Parathyroid adenoma (tissue), 2 donors: Measurements from ENCODE around the gene JMJD4.
A peak's percentile ranks its signal among the peaks of the same experiment; 100 is the strongest.

Experiments
- H2AFZ ChIP-seq: fragments of 300-600 bp; sonication (generic); one replicate; pipeline ENCODE4 v1.7.0; 2017; ENCODE audit warnings: antibody characterized with exemption, mild to moderate bottlenecking
- H3K27ac ChIP-seq: fragments of 300-600 bp; sonication (generic); one replicate; pipeline ENCODE4 v1.7.0; 2017
- H3K27me3 ChIP-seq: fragments of 300-600 bp; sonication (generic); one replicate; pipeline ENCODE4 v1.7.0; 2017; ENCODE audit warnings: low read length; ENCODE audit not compliant: control insufficient read depth, insufficient read depth
- H3K36me3 ChIP-seq: fragments of 300-600 bp; sonication (generic); one replicate; pipeline ENCODE4 v1.7.0; 2017; ENCODE audit warnings: low read length; ENCODE audit not compliant: control insufficient read depth, insufficient read depth
- H3K4me1 ChIP-seq: fragments of 300-600 bp; sonication (generic); one replicate; pipeline ENCODE4 v1.7.0; 2017; ENCODE audit warnings: control low read depth
- H3K4me2 ChIP-seq: fragments of 300-600 bp; sonication (generic); one replicate; pipeline ENCODE4 v1.7.0; 2017; ENCODE audit warnings: low read length
- H3K4me3 ChIP-seq: fragments of 300-600 bp; sonication (generic); one replicate; pipeline ENCODE4 v1.7.0; 2017; ENCODE audit warnings: low read depth, low read length
- H3K79me2 ChIP-seq: fragments of 300-600 bp; sonication (generic); one replicate; pipeline ENCODE4 v1.7.0; 2017; ENCODE audit warnings: control low read depth
- H3K9ac ChIP-seq: fragments of 300-600 bp; sonication (generic); one replicate; pipeline ENCODE4 v1.7.0; 2017; ENCODE audit warnings: mild to moderate bottlenecking
- H3K9me3 ChIP-seq: fragments of 300-600 bp; sonication (generic); one replicate; pipeline ENCODE4 v1.7.0; 2017; ENCODE audit warnings: low read length; ENCODE audit not compliant: control insufficient read depth
- TF ChIP-seq, protein P1 (sequence below): fragments of 300-600 bp; sonication (generic); IDR thresholded peaks from one replicate; pipeline ENCODE4 v1.7.0; 2017; ENCODE audit warnings: antibody characterized with exemption, mild to moderate bottlenecking
- donor health status: primary hyperparathyroidism.

The JMJD4 gene

DNA sequence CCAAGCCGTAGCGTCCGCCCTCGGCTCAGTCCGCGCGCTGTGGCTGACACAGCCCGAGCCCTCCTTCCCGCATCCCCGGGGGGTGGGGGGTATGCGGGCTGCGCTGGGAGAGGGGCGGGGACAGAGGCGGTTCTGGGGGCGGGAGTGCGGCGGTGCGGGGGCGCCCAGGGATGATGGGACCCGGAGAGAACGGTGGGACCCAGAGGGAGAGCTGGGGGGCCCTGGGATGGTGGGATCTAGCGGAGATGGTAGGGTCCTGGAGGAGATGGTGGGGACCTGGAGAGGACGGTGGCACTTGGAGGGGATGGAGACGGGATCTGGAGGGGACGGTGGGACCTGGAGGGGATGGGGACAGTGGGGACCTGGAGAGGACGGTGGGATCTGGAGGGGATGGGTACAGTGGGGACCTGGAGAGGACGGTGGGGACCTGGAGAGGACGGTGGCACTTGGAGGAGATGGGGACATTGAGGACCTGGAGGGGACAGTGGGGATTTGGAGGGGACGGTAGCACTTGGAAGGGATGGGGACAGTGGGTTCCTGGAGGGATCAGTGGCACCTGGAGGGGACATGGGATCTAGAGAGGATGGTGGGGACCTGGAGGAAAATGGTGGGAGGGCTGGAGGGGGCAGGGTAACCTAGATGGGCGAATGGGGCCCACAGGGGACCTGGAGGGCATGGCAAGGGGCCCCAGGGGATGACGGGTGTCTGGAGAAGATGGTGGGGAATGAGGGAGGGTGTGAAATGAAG, 610 bp upstream of the JMJD4 start:
- Histone ChIP-seq H3K36me3 (no peaks in the 10 kb centered on the region), H2AFZ (peak overlapping the region; percentile 94), H3K27ac (peak overlapping the region; percentile 72), H3K4me1 (no peaks in the 10 kb centered on the region), H3K79me2 (peaks cover 25% of the 10 kb centered on the region), H3K9me3 (no peaks in the 10 kb centered on the region), H3K4me3 (peak overlapping the region; percentile 76), H3K4me2 (peak overlapping the region; percentile 84), H3K9ac (peak overlapping the region; percentile 53), H3K27me3 (no peaks in the 10 kb centered on the region)
- TF ChIP-seq, protein P1, sequence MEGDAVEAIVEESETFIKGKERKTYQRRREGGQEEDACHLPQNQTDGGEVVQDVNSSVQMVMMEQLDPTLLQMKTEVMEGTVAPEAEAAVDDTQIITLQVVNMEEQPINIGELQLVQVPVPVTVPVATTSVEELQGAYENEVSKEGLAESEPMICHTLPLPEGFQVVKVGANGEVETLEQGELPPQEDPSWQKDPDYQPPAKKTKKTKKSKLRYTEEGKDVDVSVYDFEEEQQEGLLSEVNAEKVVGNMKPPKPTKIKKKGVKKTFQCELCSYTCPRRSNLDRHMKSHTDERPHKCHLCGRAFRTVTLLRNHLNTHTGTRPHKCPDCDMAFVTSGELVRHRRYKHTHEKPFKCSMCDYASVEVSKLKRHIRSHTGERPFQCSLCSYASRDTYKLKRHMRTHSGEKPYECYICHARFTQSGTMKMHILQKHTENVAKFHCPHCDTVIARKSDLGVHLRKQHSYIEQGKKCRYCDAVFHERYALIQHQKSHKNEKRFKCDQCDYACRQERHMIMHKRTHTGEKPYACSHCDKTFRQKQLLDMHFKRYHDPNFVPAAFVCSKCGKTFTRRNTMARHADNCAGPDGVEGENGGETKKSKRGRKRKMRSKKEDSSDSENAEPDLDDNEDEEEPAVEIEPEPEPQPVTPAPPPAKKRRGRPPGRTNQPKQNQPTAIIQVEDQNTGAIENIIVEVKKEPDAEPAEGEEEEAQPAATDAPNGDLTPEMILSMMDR, result no peak

DNA sequence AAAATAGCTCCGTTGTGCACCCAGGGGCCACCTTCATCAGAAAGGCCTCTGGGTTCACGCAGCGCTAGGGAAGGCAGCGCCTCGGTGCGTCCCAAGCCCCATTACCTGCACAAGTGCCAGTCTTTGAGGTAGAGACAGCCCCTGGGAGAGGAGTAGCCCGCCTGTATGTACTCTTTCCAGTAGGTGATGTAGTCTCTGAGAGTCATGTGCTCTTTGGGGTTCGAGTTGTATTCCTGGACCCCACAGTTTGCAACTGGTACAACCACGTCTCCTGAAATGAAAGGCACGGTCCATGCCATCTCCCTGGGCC, 601 bp downstream of the JMJD4 start:
- Histone ChIP-seq H3K27ac (peak overlapping the region; percentile 72), H3K4me1 (peaks cover 12% of the 10 kb centered on the region)
- TF ChIP-seq, protein P1, result no peak

DNA sequence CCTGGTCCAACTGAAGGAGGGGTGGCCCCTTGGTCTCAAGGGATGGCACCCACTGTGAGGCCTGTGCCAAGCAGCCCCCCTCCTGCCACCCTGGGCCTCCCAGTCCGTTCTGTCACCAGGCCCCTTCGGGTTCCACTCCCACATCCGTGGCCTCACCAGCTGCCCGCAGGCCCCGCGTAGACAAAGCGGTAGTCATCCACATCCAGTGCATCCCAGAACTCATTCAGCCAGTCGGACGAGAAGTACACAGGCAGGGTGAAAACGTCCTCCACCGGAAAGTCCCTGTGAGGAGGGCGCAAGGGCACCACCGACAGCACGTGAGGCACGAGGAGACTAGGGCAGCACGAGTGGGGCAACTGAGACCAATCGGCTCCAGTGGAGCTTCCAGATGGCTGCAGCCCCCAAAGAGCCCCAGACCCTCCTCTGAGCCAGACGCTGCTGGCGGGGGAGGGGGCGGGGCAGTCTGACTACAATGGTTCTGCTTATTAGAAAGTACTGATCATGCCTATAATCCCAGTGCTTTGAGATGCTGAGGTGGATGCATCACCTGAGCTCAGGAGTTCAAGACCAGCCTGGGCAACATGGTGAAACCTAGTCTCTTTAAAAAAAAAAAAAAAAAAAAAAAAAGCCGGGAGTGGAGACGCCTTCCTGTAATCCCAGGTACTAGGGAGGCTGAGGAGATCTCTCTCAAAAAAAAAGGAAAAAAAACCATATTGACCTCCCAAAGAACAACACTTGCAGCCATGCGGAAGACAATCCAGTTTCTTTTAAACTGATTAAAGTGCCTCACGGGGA, 1.2 kb downstream of the JMJD4 start:
- H3K9ac ChIP-seq, result no peak overlapping the region
- no peak overlapping the region for H3K27ac ChIP-seq
- no peaks in the 10 kb centered on the region for H3K9me3 ChIP-seq
- H3K4me2 ChIP-seq, result peak overlapping the region; percentile 78
- peaks cover 17% of the 10 kb centered on the region for H3K79me2 ChIP-seq
- TF ChIP-seq, protein P1, result no peak
- H3K36me3 ChIP-seq, result no peaks in the 10 kb centered on the region
- H3K27me3 ChIP-seq, result no peaks in the 10 kb centered on the region
- H2AFZ ChIP-seq, result no peak overlapping the region
- peaks cover 13% of the 10 kb centered on the region for H3K4me1 ChIP-seq
- H3K4me3 ChIP-seq, result peak overlapping the region; percentile 76

More for the DNA sequence above, 601 bp downstream of the JMJD4 start:
- Histone ChIP-seq H3K4me3 (peak overlapping the region; percentile 76), H3K4me2 (peak overlapping the region; percentile 78), H3K27me3 (no peaks in the 10 kb centered on the region), H3K9ac (peak overlapping the region; percentile 67), H3K9me3 (no peaks in the 10 kb centered on the region), H2AFZ (no peak overlapping the region), H3K79me2 (peaks cover 17% of the 10 kb centered on the region), H3K36me3 (no peaks in the 10 kb centered on the region)

DNA sequence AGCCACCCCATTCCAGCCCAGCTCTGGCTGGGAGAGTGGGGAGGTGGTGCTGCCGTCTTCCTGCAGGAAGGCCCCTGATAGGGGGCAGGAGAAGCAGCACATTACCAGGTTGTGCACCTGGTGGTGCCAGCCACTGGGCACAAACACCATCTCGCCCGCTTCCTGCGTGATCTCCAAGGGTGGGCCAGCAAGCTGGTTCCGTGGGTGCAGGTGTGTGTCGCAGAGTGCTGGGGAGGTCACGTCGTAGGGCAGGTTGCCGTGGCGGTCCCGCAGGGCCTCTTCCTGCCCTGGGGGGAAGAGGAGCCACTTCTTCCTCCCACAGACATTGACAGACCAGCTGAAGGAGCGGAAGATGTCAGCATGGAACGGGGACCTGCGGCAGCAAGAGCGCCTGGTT, 1.8 kb downstream of the JMJD4 start:
- H3K36me3 ChIP-seq, result no peaks in the 10 kb centered on the region
- H3K27me3 ChIP-seq, result no peaks in the 10 kb centered on the region
- no peak overlapping the region for H2AFZ ChIP-seq
- TF ChIP-seq, protein P1, result no peak
- no peak overlapping the region for H3K27ac ChIP-seq
- no peaks in the 10 kb centered on the region for H3K9me3 ChIP-seq
- peaks cover 12% of the 10 kb centered on the region for H3K79me2 ChIP-seq
- peaks cover 13% of the 10 kb centered on the region for H3K4me1 ChIP-seq
- no peak overlapping the region for H3K9ac ChIP-seq
- no peak overlapping the region for H3K4me2 ChIP-seq
- H3K4me3 ChIP-seq, result no peak overlapping the region
